Measurements from ENCODE around the gene ZFP69. TPM values are rescaled to one million over a fixed set of nuclear protein-coding genes. Genes with fewer than 3 reads are reported as not detected.

ZFP69 gene
- total and polyA plus RNA-seq, 10 of the 15 experiments (the other 5 are each of a cell fraction or from before 2014, with no cell fraction given) = 1.9 to 6.4 (median 3.7) TPM

DNA sequence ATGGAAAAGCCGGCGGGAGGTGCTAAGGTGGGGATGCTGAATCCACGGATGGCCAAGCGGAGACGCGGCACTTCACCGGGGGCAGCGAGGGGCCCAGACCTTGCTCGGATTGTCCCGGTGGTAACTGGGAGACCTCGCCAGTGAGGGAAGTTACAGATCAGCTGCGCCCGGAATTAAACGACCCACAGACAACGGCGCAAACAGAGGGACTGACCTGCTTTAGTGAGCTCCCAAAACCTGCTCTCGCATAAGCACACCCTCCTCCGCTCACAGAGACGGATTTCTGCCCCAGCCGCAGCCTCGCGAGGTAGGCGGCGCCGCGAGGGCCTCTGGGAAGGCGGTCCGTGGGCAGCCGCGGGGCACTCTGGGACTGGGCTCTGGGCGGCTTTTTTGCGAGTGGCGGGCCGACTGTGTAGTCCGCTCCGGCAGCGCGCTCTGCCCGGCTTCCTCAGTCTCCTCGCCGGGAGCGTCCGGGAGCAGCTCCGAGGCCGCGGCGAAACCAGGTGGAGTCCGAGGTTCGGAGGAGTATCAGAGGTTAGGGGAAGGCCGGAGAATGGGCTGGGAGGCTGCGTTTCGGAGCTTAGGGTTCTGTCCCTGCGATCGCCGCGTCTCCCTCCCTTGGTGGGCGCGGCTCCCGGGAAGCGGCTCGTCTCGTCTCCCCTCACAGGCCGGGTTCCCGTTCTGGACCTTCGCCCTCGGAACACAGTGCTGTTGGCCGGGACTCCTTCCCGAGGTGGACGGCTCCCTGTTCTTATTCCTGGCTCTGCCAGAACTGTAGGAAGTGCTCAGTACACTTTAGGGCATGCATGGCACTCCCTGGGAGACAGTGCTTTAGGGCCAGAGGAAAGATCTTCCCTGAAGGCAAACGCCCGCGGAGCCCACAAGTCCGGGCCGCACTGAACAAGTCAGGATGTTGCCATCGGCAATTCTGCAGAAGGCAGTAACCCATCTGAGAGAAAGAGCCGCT lies 31.6 kb downstream of the ZFP69 start, which contains the start of gene EXO5:
Gene EXO5, plus strand, starts transcription at position 393 of the 967 bp plus-strand sequence. CDS start 5,778 bp downstream, outside the sequence.
- ATAC-seq = peak; percentile 100
- intact Hi-C loops (cut with micrococcal nuclease; ENCODE audit: unreplicated experiment) (loop anchor here (1.0 kb wide), 1 partner anchor 58 kb away; the partner anchor contains the start of gene ZFP69B), in situ Hi-C loops (cut with MboI) (no loop called here)
- Histone ChIP-seq H3K9me3 (replicated peaks; ENCODE audit: control insufficient read depth, insufficient read depth, low read length) (peaks cover 10% of the 10 kb centered on the region), H3K36me3 (ENCODE audit: control insufficient read depth in 2 of 2, insufficient read depth in 2 of 2, low read length in 1 of 2) (no peaks in the 10 kb centered on the region), H3K27ac (ENCODE audit: control insufficient read depth, insufficient read depth) (peak within 1 kb of the TSS; percentile 57), H2AFZ (ENCODE audit: control insufficient read depth, low read depth, low read length) (peak within 1 kb of the TSS; percentile 91), H3K9ac (ENCODE audit: control insufficient read depth, insufficient read depth, low read length) (peak within 1 kb of the TSS; percentile 71), H3K4me1 (ENCODE audit: control insufficient read depth, insufficient read depth, low read length) (no peaks in the 10 kb centered on the region; the same call in none of the 2 replicates), H3K79me2 (ENCODE audit: control insufficient read depth, insufficient read depth, low read length) (peaks cover 4% of the 10 kb centered on the region), H3K27me3 (replicated peaks in 1 of 2; ENCODE audit: control insufficient read depth in 2 of 2, insufficient read depth in 2 of 2, low read length in 1 of 2) (no peaks in the 10 kb centered on the region), H3K4me2 (ENCODE audit: control insufficient read depth, insufficient read depth) (peak within 1 kb of the TSS; percentile 91), H3K4me3 (peak within 1 kb of the TSS; percentile 84), H4K20me1 (ENCODE audit: control insufficient read depth, insufficient read depth) (no peaks in the 10 kb centered on the region)
- FAIRE-seq = peak; percentile 91
- WGBS (ENCODE audit: insufficient coverage, insufficient replicate concordance, low lambda C conversion rate, missing lambda C conversion rate) = under 1% methylated on average over 73 of the region's 76 CpGs
- ChIA-PET SMC1A (ENCODE audit: uncharacterized antibody, unreplicated experiment) (interaction anchor here (0.7 to 1.8 kb wide), 4 partner anchors 18 to 58 kb away, joined by 3 to 9 read pairs (median 6); partner anchors contain the start of gene ZFP69B), POLR2A (interaction anchor here (0.7 to 1.4 kb wide), 2 partner anchors 23 to 286 kb away, joined by 5 read pairs; partner anchors contain the start of gene ZNF684), RAD21 (ENCODE audit: unreplicated experiment) (interaction anchor here (1.8 kb wide), 1 partner anchor 24 kb away, joined by 5 read pairs; no protein-coding TSS in a partner anchor), CTCF (interaction anchor here (0.6 to 3.6 kb wide), 3 partner anchors 24 to 266 kb away, joined by 3 to 22 read pairs (median 5); partner anchors contain the start of gene ZNF684)
- BruUV-seq (replicated peaks) = TSS peak; percentile 82
- DNase-seq (ENCODE audit: low read depth, low spot score) = peak; percentile 47
- TF ChIP-seq RAD51 (IDR thresholded peaks at IDR 0.05) (no peak), SUZ12 (IDR thresholded peaks at IDR 0.05; ENCODE audit: unreplicated experiment) (no peak), EP300 (IDR thresholded peaks at IDR 0.05; ENCODE audit: borderline replicate concordance in 1 of 2, control insufficient read depth in 1 of 2, low read depth in 2 of 2, low read length in 2 of 2) (no peak), KLF5 (IDR thresholded peaks at IDR 0.05; ENCODE audit: partially characterized antibody) (peak; percentile 74), RELA (IDR thresholded peaks at IDR 0.05; ENCODE audit: borderline replicate concordance, partially characterized antibody) (no peak), ZNF207 (IDR thresholded peaks at IDR 0.05; ENCODE audit: borderline replicate concordance) (no peak), MTA3 (IDR thresholded peaks at IDR 0.05; ENCODE audit: borderline replicate concordance, low read length) (no peak; the same call in 1 of the 2 replicates), TBL1XR1 (IDR thresholded peaks at IDR 0.05; ENCODE audit: low read depth, low read length) (no peak), STAT3 (IDR thresholded peaks at IDR 0.05; ENCODE audit: low read depth, low read length) (no peak), BACH1 (IDR thresholded peaks at IDR 0.05; ENCODE audit: borderline replicate concordance) (peak; percentile 50; the same call in 1 of the 2 replicates), PAX5 (IDR thresholded peaks at IDR 0.05; ENCODE audit: borderline replicate concordance, low read depth, low read length) (no peak), SMAD5 (IDR thresholded peaks at IDR 0.05; ENCODE audit: low read depth) (peak; percentile 67; the same call in 1 of the 2 replicates), HDAC6 (IDR thresholded peaks at IDR 0.05; ENCODE audit: unreplicated experiment) (no peak), LARP7 (IDR thresholded peaks at IDR 0.05) (peak; percentile 77; the same call in 1 of the 2 replicates), CBFB (IDR thresholded peaks at IDR 0.05; ENCODE audit: low read depth) (no peak; the same call in none of the 2 replicates), CHD2 (IDR thresholded peaks at IDR 0.05; ENCODE audit: borderline replicate concordance, low read depth, low read length) (peak; percentile 95), ESRRA (IDR thresholded peaks at IDR 0.05; ENCODE audit: low read length) (no peak), SREBF1 (IDR thresholded peaks at IDR 0.05; ENCODE audit: low read length) (no peak)
- TF ChIP-seq, protein P1, sequence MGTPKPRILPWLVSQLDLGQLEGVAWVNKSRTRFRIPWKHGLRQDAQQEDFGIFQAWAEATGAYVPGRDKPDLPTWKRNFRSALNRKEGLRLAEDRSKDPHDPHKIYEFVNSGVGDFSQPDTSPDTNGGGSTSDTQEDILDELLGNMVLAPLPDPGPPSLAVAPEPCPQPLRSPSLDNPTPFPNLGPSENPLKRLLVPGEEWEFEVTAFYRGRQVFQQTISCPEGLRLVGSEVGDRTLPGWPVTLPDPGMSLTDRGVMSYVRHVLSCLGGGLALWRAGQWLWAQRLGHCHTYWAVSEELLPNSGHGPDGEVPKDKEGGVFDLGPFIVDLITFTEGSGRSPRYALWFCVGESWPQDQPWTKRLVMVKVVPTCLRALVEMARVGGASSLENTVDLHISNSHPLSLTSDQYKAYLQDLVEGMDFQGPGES (IDR thresholded peaks at IDR 0.05) = no peak
- TF ChIP-seq, protein P2, sequence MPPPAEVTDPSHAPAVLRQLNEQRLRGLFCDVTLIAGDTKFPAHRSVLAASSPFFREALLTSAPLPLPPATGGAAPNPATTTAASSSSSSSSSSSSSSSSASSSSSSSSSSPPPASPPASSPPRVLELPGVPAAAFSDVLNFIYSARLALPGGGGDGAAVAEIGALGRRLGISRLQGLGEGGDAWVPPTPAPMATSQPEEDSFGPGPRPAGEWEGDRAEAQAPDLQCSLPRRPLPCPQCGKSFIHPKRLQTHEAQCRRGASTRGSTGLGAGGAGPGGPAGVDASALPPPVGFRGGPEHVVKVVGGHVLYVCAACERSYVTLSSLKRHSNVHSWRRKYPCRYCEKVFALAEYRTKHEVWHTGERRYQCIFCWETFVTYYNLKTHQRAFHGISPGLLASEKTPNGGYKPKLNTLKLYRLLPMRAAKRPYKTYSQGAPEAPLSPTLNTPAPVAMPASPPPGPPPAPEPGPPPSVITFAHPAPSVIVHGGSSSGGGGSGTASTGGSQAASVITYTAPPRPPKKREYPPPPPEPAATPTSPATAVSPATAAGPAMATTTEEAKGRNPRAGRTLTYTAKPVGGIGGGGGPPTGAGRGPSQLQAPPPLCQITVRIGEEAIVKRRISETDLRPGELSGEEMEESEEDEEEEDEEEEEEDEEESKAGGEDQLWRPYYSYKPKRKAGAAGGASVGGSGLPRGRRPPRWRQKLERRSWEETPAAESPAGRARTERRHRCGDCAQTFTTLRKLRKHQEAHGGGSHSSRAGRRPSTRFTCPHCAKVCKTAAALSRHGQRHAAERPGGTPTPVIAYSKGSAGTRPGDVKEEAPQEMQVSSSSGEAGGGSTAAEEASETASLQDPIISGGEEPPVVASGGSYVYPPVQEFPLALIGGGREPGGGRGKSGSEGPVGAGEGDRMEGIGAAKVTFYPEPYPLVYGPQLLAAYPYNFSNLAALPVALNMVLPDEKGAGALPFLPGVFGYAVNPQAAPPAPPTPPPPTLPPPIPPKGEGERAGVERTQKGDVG (CRISPR knock-in tag; IDR thresholded peaks at IDR 0.05) = no peak

Measured in GM12878 (cell line).